K562 (cell line): Measurements from ENCODE around the gene ORC3. TPM values are rescaled to one million over a fixed set of nuclear protein-coding genes. Genes with fewer than 3 reads are reported as not detected.

Experiments
- ATAC-seq: fragments of 200-7000 bp; cut with Tn5 transposase; 3 replicates; pipeline ENCODE4 v1.9.1; 2020; ENCODE audit warnings: moderate library complexity
- BruUV-seq: library from RNA; stranded (reverse); fragments of 400-500 nt; replicated peaks from 2 replicates; lab custom pipeline; 2021; lab: Mats Ljungman, UMichigan
- CTCF ChIA-PET: fragments of 300-600 bp; formaldehyde crosslinking; extraction: SDS; loops from one replicate; lab custom pipeline; 2021; ENCODE audit warnings: low intra/inter-chr PET ratio; lab: Yijun Ruan, JAX
- POLR2A ChIA-PET: fragments of 300-600, 350-650 bp; sonication (Branson Sonifier 250); formaldehyde crosslinking; extraction: SDS; loops from one replicate; lab custom pipeline; 2021; ENCODE audit warnings: antibody characterized with exemption, inconsistent platforms; lab: Yijun Ruan, JAX
- DNase-seq, 4 experiments: peaks; one replicate each; pipeline versions ENCODE4 v3.0.0 to v3.0.0-alpha.2; 2011 to 2018; ENCODE audit warnings: low spot score in 3 of 4, mixed read lengths in 3 of 4; ENCODE audit errors: extremely low read depth in 1 of 4
- FAIRE-seq: peaks from 2 replicates; lab custom pipeline; 2011; peaks lifted over from hg19 to GRCh38; lab: Jason Lieb, UNC
- H2AFZ ChIP-seq: 2 replicates; pipeline ENCODE4 v1.6.0; 2011; ENCODE audit warnings: low read depth, low read length, control low read depth, inconsistent platforms
- H3K27ac ChIP-seq: fragments of 200-600 bp; 3 replicates; pipeline ENCODE4 v1.8.0; 2011; ENCODE audit warnings: low read depth, mild to moderate bottlenecking, control low read depth, inconsistent platforms, low read length, moderate library complexity, mixed read lengths; ENCODE audit errors: extremely low read depth
- H3K27me3 ChIP-seq, 2 experiments: fragments of 300-600 bp in 1 of 2; 2 replicates in 1 of 2; 3 replicates in 1 of 2; pipeline versions ENCODE4 v1.6.0 to v1.8.0; 2011; ENCODE audit warnings: inconsistent platforms in 2 of 2, low read length in 2 of 2, mild to moderate bottlenecking in 1 of 2, mixed read lengths in 1 of 2, moderate library complexity in 1 of 2; ENCODE audit not compliant: control insufficient read depth in 2 of 2, insufficient read depth in 2 of 2
- H3K36me3 ChIP-seq: fragments of 300-600 bp; 3 replicates; pipeline ENCODE4 v1.8.0; 2011; ENCODE audit warnings: mild to moderate bottlenecking, low read length, inconsistent platforms; ENCODE audit not compliant: control insufficient read depth, insufficient read depth
- H3K4me1 ChIP-seq, 2 experiments: fragments of 200-600 bp in 1 of 2; replicated peaks in 1 of 2; 2 replicates in 1 of 2; 3 replicates in 1 of 2; pipeline versions ENCODE4 v1.5.1 to v1.8.0; 2011; ENCODE audit warnings: inconsistent platforms in 2 of 2, low read length in 2 of 2, mild to moderate bottlenecking in 1 of 2, mixed read lengths in 1 of 2, moderate library complexity in 1 of 2; ENCODE audit not compliant: control insufficient read depth in 2 of 2, insufficient read depth in 2 of 2
- H3K4me2 ChIP-seq: 2 replicates; pipeline ENCODE4 v1.6.1; 2011; ENCODE audit warnings: low read length, control low read depth, inconsistent platforms, mixed read lengths; ENCODE audit not compliant: insufficient read depth
- H3K4me3 ChIP-seq: fragments of 200-600 bp; sonication (generic), shearing (Covaris generic); 2 replicates; pipeline ENCODE4 v1.5.1; 2016; ENCODE audit warnings: control low read depth, inconsistent platforms
- H3K79me2 ChIP-seq: fragments of 200-600 bp; 3 replicates; pipeline ENCODE4 v1.8.0; 2011; ENCODE audit warnings: low read length, inconsistent platforms; ENCODE audit not compliant: control insufficient read depth, insufficient read depth
- H3K9ac ChIP-seq, 2 experiments: 2 replicates each; pipeline versions ENCODE4 v1.6.0 to v1.6.1; 2011; ENCODE audit warnings: low read depth in 2 of 2, low read length in 2 of 2, control low read depth in 1 of 2, inconsistent platforms in 1 of 2, mild to moderate bottlenecking in 1 of 2, mixed read lengths in 1 of 2; ENCODE audit not compliant: insufficient read depth in 1 of 2
- H3K9me1 ChIP-seq: one replicate; pipeline ENCODE4 v1.6.0; 2011; ENCODE audit warnings: inconsistent platforms, mild to moderate bottlenecking, low read length, moderate library complexity; ENCODE audit not compliant: control insufficient read depth, insufficient read depth
- H3K9me3 ChIP-seq: replicated peaks from 2 replicates; pipeline ENCODE4 v1.5.1; 2011; ENCODE audit warnings: low read depth, low read length, inconsistent platforms; ENCODE audit not compliant: control insufficient read depth, insufficient read depth
- H4K20me1 ChIP-seq: replicated peaks from 2 replicates; pipeline ENCODE4 v1.6.1; 2011; ENCODE audit warnings: low read length, inconsistent platforms, mixed read lengths; ENCODE audit not compliant: control insufficient read depth, insufficient read depth
- CBX5 ChIP-seq: IDR thresholded peaks from 2 replicates; pipeline ENCODE4 v1.6.1; 2014; ENCODE audit warnings: low read depth, borderline replicate concordance
- CXXC5 ChIP-seq: fragments of 250-450 bp; sonication (Bioruptor Pico); IDR thresholded peaks from 2 replicates; pipeline ENCODE4 v1.8.0; 2022; ENCODE audit warnings: inconsistent platforms, mild to moderate bottlenecking, moderate library complexity
- DNMT1 ChIP-seq: fragments of 450-650 bp; IDR thresholded peaks from 2 replicates; pipeline ENCODE4 v1.6.1; 2016; ENCODE audit warnings: antibody characterized with exemption, mild to moderate bottlenecking
- HNRNPL ChIP-seq: fragments of 200-400 bp; formaldehyde crosslinking; IDR thresholded peaks from 2 replicates; pipeline ENCODE4 v1.6.1; 2017; ENCODE audit warnings: low read depth, mild to moderate bottlenecking, low read length
- HSF4 ChIP-seq: fragments of 250-450 bp; sonication (Bioruptor Pico); IDR thresholded peaks from 2 replicates; pipeline ENCODE4 v2.1.2; 2022; ENCODE audit warnings: mild to moderate bottlenecking, moderate library complexity, borderline replicate concordance
- SNIP1 ChIP-seq: fragments of 450-650 bp; IDR thresholded peaks from 2 replicates; pipeline ENCODE4 v1.7.1; 2017; ENCODE audit warnings: low read depth, mild to moderate bottlenecking
- SRSF7 ChIP-seq: fragments of 200-400 bp; formaldehyde crosslinking; optimal IDR thresholded peaks from 2 replicates; pipeline ENCODE3; 2017; ENCODE audit warnings: mild to moderate bottlenecking, low read depth, low read length
- STAT6 ChIP-seq: sonication (generic); formaldehyde crosslinking; IDR thresholded peaks from 2 replicates; pipeline ENCODE4 v1.8.1; 2023; ENCODE audit warnings: mild to moderate bottlenecking, missing genetic modification reagents
- TGIF2 ChIP-seq: sonication (generic); formaldehyde crosslinking; IDR thresholded peaks from 2 replicates; pipeline ENCODE4 v1.8.1; 2022; ENCODE audit warnings: mild to moderate bottlenecking, missing genetic modification reagents, moderate library complexity
- ZFPM2 ChIP-seq: fragments of 250-450 bp; sonication (Bioruptor Pico); IDR thresholded peaks from 2 replicates; pipeline ENCODE4 v1.5.1; 2022; ENCODE audit warnings: mild to moderate bottlenecking
- ZNF311 ChIP-seq: fragments of 250-450 bp; sonication (Bioruptor Pico); IDR thresholded peaks from 2 replicates; pipeline ENCODE4 v1.4.0; 2020; ENCODE audit warnings: mild to moderate bottlenecking, moderate library complexity
- ZNF395 ChIP-seq: fragments of 200-800 bp; sonication (Bioruptor generic); IDR thresholded peaks from 2 replicates; pipeline ENCODE4 v1.6.1; 2017; ENCODE audit warnings: missing genetic modification characterization, missing compliant biosample characterization
- ZNF77 ChIP-seq: fragments of 250-450 bp; sonication (Bioruptor Pico); IDR thresholded peaks from 2 replicates; pipeline ENCODE4 v1.5.0; 2020
- WGBS: fragments of 100-300 bp; shearing (Covaris generic); methylation state at CpG from one replicate; pipeline ENCODE4 v1.1.6; 2016; ENCODE audit warnings: low coverage, mixed read lengths; ENCODE audit not compliant: insufficient coverage; ENCODE audit errors: missing lambda C conversion rate; 5-methylcytosine and 5-hydroxymethylcytosine counted together
- in situ Hi-C: fragments of 300-500 bp; cut with MboI; formaldehyde crosslinking; loops from 4 replicates; pipeline ENCODE4 v1.15.0; 2018; ENCODE audit warnings: inconsistent platforms, mixed read lengths
- intact Hi-C: fragments of 100-400 bp; cut with micrococcal nuclease; formaldehyde crosslinking; loops from 2 replicates; pipeline ENCODE4 v1.14.2; 2022
- polyA plus RNA-seq, 8 experiments: library from polyadenylated mRNA; depleted of rRNA in 4 of 8; stranded (reverse) in 5 of 8; unstranded in 3 of 8; fragments of >200 nt; fragmentation: Nextera tagmentation in 2 of 8; fragmentation: Illumina TruSeq in 1 of 8; extraction: Ambion mirVana in 2 of 8; extraction: Trizol in 1 of 8; gene quantifications; 2 replicates each; pipeline versions ENCODE4 v1.2.1 to v1.2.3, GENCODE V29; 2011 to 2014; ENCODE audit warnings: inconsistent platforms in 1 of 8, missing spikeins in 1 of 8
- total RNA-seq, 7 experiments: library from RNA; depleted of rRNA in 6 of 7; stranded (reverse); fragments of >200 nt in 6 of 7; fragmentation: Illumina TruSeq in 2 of 7; extraction: Trizol in 2 of 7; gene quantifications; 2 replicates each; pipeline versions ENCODE4 v1.2.1 to v1.2.3, GENCODE V29; 2011 to 2021; ENCODE audit warnings: low replicate concordance in 1 of 7

ORC3 gene
- total and polyA plus RNA-seq, 9 of the 15 experiments (the other 6 are each of a cell fraction or from before 2014, with no cell fraction given), result 28.8 to 159 (median 74.8) TPM

GRCh38 chr6:87663434-87663833 is 73.5 kb downstream of the ORC3 start:
- no peak overlapping the region for H3K4me2 ChIP-seq
- ChIA-PET POLR2A (interaction anchor here (0.6 to 1.7 kb wide), 2 partner anchors 16 to 196 kb away, joined by 3 read pairs; no protein-coding TSS in a partner anchor), CTCF (no interaction called here)
- peaks cover 64% of the 10 kb centered on the region for H3K36me3 ChIP-seq
- intact Hi-C loops, result no loop called here
- H3K27ac ChIP-seq, result no peak overlapping the region
- no peaks in the 10 kb centered on the region for H3K79me2 ChIP-seq
- TF ChIP-seq CBX5, result no peak
- no peak for TF ChIP-seq ZNF395 (CRISPR knock-in tag)
- TF ChIP-seq TGIF2 (CRISPR knock-in tag), result no peak
- no peak for TF ChIP-seq DNMT1
- H3K4me1 ChIP-seq, result no peaks in the 10 kb centered on the region
- in situ Hi-C loops, result no loop called here
- H2AFZ ChIP-seq, result no peak overlapping the region
- DNase-seq (no peak), ATAC-seq (no peak), FAIRE-seq (no peak)
- no TSS peak for BruUV-seq
- H3K9me1 ChIP-seq, result no peaks in the 10 kb centered on the region
- H4K20me1 ChIP-seq, result no peaks in the 10 kb centered on the region
- 69% methylated on average over 2 of the region's 2 CpGs for WGBS
- H3K9ac ChIP-seq, result no peak overlapping the region
- H3K4me3 ChIP-seq, result no peak overlapping the region
- H3K9me3 ChIP-seq, result no peaks in the 10 kb centered on the region
- no peaks in the 10 kb centered on the region for H3K27me3 ChIP-seq

GRCh38 chr6:87664921-87665485 is 75.1 kb downstream of the ORC3 start:
- no peak overlapping the region for H3K9ac ChIP-seq
- H3K79me2 ChIP-seq, result no peaks in the 10 kb centered on the region
- H4K20me1 ChIP-seq, result no peaks in the 10 kb centered on the region
- ChIA-PET CTCF (no interaction called here), POLR2A (interaction anchor here (0.6 to 1.7 kb wide), 2 partner anchors 15 to 19 kb away, joined by 3 read pairs; no protein-coding TSS in a partner anchor)
- H2AFZ ChIP-seq, result no peak overlapping the region
- no peaks in the 10 kb centered on the region for H3K27me3 ChIP-seq
- no peaks in the 10 kb centered on the region for H3K9me1 ChIP-seq
- BruUV-seq, result no TSS peak
- H3K4me3 ChIP-seq, result no peak overlapping the region
- H3K9me3 ChIP-seq, result no peaks in the 10 kb centered on the region
- no peak for FAIRE-seq
- in situ Hi-C loops, result no loop called here
- peaks cover 64% of the 10 kb centered on the region for H3K36me3 ChIP-seq
- no peak for ATAC-seq
- intact Hi-C loops, result no loop called here
- H3K4me1 ChIP-seq, result no peaks in the 10 kb centered on the region
- no peak for DNase-seq
- H3K4me2 ChIP-seq, result no peak overlapping the region
- H3K27ac ChIP-seq, result no peak overlapping the region
- TF ChIP-seq CXXC5 (CRISPR knock-in tag) (no peak), SNIP1 (no peak), ZNF77 (CRISPR knock-in tag) (no peak), ZFPM2 (CRISPR knock-in tag) (no peak), HNRNPL (no peak), HSF4 (CRISPR knock-in tag) (no peak), STAT6 (no peak), ZNF311 (no peak), SRSF7 (no peak)
